ENCODE measurements around the gene ROCK2.

DNA sequence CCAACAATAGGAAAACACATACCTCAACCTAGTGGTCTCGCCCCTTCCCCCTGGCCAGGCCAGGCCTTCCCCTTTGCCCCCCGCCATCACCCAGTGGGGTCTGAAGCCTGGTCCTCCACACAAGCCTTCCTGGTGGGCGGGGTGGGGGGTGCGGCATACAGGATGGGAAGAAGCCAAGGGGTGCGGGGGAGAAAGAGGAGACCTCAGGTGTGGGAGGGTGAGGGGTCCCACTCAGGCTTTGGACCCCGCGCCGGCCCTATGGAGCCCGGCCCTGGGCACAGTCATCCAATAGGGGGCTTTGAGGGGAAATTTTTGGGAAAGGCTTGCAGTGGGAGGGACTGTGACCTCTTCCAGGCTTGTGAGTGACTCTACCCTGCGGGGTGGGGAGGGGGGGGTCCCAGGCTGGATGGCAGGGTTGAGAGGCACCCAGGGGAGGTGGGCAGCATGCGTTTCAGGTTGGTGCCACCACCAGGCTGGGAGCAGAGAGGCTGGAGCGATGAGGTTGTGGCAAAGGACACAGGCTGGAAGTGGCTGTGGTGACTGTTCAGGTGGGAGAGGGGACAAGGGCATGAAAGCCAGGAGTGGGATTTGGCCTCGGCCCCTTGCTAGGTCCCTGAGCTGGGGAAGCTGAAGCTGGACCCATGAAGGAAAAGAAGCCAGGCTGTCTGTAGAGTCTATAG is 187.9 kb downstream of the ROCK2 start:
- TF ChIP-seq, protein P1, sequence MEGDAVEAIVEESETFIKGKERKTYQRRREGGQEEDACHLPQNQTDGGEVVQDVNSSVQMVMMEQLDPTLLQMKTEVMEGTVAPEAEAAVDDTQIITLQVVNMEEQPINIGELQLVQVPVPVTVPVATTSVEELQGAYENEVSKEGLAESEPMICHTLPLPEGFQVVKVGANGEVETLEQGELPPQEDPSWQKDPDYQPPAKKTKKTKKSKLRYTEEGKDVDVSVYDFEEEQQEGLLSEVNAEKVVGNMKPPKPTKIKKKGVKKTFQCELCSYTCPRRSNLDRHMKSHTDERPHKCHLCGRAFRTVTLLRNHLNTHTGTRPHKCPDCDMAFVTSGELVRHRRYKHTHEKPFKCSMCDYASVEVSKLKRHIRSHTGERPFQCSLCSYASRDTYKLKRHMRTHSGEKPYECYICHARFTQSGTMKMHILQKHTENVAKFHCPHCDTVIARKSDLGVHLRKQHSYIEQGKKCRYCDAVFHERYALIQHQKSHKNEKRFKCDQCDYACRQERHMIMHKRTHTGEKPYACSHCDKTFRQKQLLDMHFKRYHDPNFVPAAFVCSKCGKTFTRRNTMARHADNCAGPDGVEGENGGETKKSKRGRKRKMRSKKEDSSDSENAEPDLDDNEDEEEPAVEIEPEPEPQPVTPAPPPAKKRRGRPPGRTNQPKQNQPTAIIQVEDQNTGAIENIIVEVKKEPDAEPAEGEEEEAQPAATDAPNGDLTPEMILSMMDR (conservative IDR thresholded peaks at IDR 0.05), result no peak
- TF ChIP-seq ZFX (IDR thresholded peaks at IDR 0.05), result no peak

All from C4-2B (cell line).